K562 (cell line): ENCODE results near the gene SCGB1A1. TPM values are rescaled to one million over a fixed set of nuclear protein-coding genes. Genes with fewer than 3 reads are reported as not detected.

Experiments used
- JUND ChIP-seq, 2 experiments: IDR thresholded peaks; 2 replicates in 1 of 2; 3 replicates in 1 of 2; pipeline ENCODE4 v1.6.1; 2011; ENCODE audit warnings: borderline replicate concordance in 2 of 2, low read depth in 2 of 2, low read length in 2 of 2, improper control_type of control experiment in 1 of 2, missing biosample characterization in 1 of 2, missing genetic modification characterization in 1 of 2, missing genetic modification reagents in 1 of 2
- KLF6 ChIP-seq: fragments of 250-450 bp; sonication (Bioruptor Pico); IDR thresholded peaks from 2 replicates; pipeline ENCODE4 v1.4.0; 2020; ENCODE audit warnings: mild to moderate bottlenecking, moderate library complexity, borderline replicate concordance
- PTRF ChIP-seq: fragments of 450-650 bp; IDR thresholded peaks from 2 replicates; pipeline ENCODE4 v1.6.1; 2016; ENCODE audit warnings: mild to moderate bottlenecking, missing genetic modification characterization, missing compliant biosample characterization
- PYGO2 ChIP-seq: fragments of 450-650 bp; IDR thresholded peaks from 2 replicates; pipeline ENCODE4 v1.6.1; 2016; ENCODE audit warnings: mild to moderate bottlenecking, missing genetic modification characterization, moderate library complexity, missing compliant biosample characterization
- SREBF2 ChIP-seq: sonication (generic); formaldehyde crosslinking; IDR thresholded peaks from 2 replicates; pipeline ENCODE4 v1.4.0; 2020; ENCODE audit warnings: mild to moderate bottlenecking, missing genetic modification reagents
- SRSF7 ChIP-seq: fragments of 200-400 bp; formaldehyde crosslinking; optimal IDR thresholded peaks from 2 replicates; pipeline ENCODE3; 2017; ENCODE audit warnings: mild to moderate bottlenecking, low read depth, low read length
- ZNF12 ChIP-seq: sonication (generic); formaldehyde crosslinking; IDR thresholded peaks from 2 replicates; pipeline ENCODE4 v1.4.0; 2020; ENCODE audit warnings: mild to moderate bottlenecking, missing genetic modification reagents
- ZNF239 ChIP-seq: fragments of 250-450 bp; sonication (Bioruptor Pico); IDR thresholded peaks from 2 replicates; pipeline ENCODE4 v1.4.0; 2020; ENCODE audit warnings: mild to moderate bottlenecking
- ZNF76 ChIP-seq: fragments of 250-450 bp; sonication (Bioruptor Pico); IDR thresholded peaks from 2 replicates; pipeline ENCODE4 v1.4.0; 2020; ENCODE audit warnings: mild to moderate bottlenecking, moderate library complexity, borderline replicate concordance
- polyA plus RNA-seq, 8 experiments: library from polyadenylated mRNA; depleted of rRNA in 4 of 8; stranded (reverse) in 5 of 8; unstranded in 3 of 8; fragments of >200 nt; fragmentation: Nextera tagmentation in 2 of 8; fragmentation: Illumina TruSeq in 1 of 8; extraction: Ambion mirVana in 2 of 8; extraction: Trizol in 1 of 8; gene quantifications; 2 replicates each; pipeline versions ENCODE4 v1.2.1 to v1.2.3, GENCODE V29; 2011 to 2014; ENCODE audit warnings: inconsistent platforms in 1 of 8, missing spikeins in 1 of 8
- total RNA-seq, 7 experiments: library from RNA; depleted of rRNA in 6 of 7; stranded (reverse); fragments of >200 nt in 6 of 7; fragmentation: Illumina TruSeq in 2 of 7; extraction: Trizol in 2 of 7; gene quantifications; 2 replicates each; pipeline versions ENCODE4 v1.2.1 to v1.2.3, GENCODE V29; 2011 to 2021; ENCODE audit warnings: low replicate concordance in 1 of 7
- TF ChIP-seq, protein P1 (sequence below), 3 experiments: fragments of 200-800 bp in 1 of 3; fragments of 250-450 bp in 1 of 3; fragments of 450-650 bp in 1 of 3; sonication (Bioruptor Pico) in 1 of 3; sonication (Bioruptor generic) in 1 of 3; formaldehyde crosslinking in 1 of 3; IDR thresholded peaks; 2 replicates each; pipeline versions ENCODE4 v1.6.1 to v1.8.0; 2016 to 2022; ENCODE audit warnings: mild to moderate bottlenecking in 2 of 3, missing genetic modification characterization in 2 of 3, missing compliant biosample characterization in 1 of 3, moderate library complexity in 1 of 3
- TF ChIP-seq, protein P2 (sequence below): fragments of 250-450 bp; sonication (Bioruptor Pico); IDR thresholded peaks from 2 replicates; pipeline ENCODE4 v1.4.0; 2020; ENCODE audit warnings: mild to moderate bottlenecking, moderate library complexity, borderline replicate concordance
- TF ChIP-seq, protein P3 (sequence below): fragments of 450-650 bp; IDR thresholded peaks from 2 replicates; pipeline ENCODE4 v1.6.1; 2016
- TF ChIP-seq, protein P4 (sequence below): fragments of 250-450 bp; sonication (Bioruptor Pico); IDR thresholded peaks from 2 replicates; pipeline ENCODE4 v1.5.0; 2021; ENCODE audit warnings: mild to moderate bottlenecking, borderline replicate concordance
- TF ChIP-seq, protein P5 (sequence below), 2 experiments: fragments of 450-650 bp in 1 of 2; sonication (generic) in 1 of 2; formaldehyde crosslinking; conservative IDR thresholded peaks; 2 replicates each; pipeline versions ENCODE4 v1.4.0 to v1.8.1; 2020 to 2022; ENCODE audit warnings: mild to moderate bottlenecking in 1 of 2, missing genetic modification reagents in 1 of 2

SCGB1A1 gene
- total and polyA plus RNA-seq, 9 of the 15 experiments (the other 6 are each of a cell fraction or from before 2014, with no cell fraction given): 0.55 TPM; not detected in 8

DNA sequence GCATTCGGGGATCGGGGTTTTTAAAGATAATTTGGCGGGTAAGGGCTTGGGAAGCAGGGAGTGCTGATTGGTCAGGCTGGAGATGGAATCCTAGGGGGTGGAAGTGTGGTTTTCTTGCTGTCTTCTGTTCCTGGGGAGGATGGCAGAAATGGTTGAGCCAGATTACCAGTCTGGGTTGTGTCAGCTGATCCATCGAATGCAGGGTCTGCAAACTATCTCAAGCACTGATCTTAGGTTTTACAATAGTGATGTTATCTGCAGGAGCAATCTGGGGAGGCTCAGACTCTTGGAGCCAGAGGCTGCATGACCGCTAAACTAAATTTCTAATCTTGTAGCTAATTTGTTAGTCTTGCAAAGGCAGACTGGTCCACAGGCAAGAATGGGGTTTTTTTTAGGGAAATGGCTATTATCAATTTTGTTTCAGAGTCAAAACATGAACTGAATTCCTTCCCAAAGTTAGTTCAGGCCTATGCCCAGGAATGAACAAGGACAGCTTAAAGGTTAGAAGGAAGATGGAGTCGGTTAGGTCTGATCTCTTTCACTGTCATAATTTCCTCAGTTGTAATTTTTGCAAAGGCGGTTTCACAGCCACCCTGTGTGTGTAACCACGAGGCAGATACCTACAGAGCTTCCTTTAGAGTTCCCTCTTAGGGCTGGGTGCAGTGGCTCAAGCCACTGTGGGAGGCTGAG is 10.2 kb downstream of the SCGB1A1 start (continued):
- TF ChIP-seq, protein P1, sequence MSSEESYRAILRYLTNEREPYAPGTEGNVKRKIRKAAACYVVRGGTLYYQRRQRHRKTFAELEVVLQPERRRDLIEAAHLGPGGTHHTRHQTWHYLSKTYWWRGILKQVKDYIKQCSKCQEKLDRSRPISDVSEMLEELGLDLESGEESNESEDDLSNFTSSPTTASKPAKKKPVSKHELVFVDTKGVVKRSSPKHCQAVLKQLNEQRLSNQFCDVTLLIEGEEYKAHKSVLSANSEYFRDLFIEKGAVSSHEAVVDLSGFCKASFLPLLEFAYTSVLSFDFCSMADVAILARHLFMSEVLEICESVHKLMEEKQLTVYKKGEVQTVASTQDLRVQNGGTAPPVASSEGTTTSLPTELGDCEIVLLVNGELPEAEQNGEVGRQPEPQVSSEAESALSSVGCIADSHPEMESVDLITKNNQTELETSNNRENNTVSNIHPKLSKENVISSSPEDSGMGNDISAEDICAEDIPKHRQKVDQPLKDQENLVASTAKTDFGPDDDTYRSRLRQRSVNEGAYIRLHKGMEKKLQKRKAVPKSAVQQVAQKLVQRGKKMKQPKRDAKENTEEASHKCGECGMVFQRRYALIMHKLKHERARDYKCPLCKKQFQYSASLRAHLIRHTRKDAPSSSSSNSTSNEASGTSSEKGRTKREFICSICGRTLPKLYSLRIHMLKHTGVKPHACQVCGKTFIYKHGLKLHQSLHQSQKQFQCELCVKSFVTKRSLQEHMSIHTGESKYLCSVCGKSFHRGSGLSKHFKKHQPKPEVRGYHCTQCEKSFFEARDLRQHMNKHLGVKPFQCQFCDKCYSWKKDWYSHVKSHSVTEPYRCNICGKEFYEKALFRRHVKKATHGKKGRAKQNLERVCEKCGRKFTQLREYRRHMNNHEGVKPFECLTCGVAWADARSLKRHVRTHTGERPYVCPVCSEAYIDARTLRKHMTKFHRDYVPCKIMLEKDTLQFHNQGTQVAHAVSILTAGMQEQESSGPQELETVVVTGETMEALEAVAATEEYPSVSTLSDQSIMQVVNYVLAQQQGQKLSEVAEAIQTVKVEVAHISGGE (CRISPR knock-in tag; IDR thresholded peaks at IDR 0.05): no peak
- TF ChIP-seq SRSF7 (no peak), ZNF239 (peak; percentile 67; the same call in 1 of the 2 replicates), KLF6 (CRISPR knock-in tag) (peak; percentile 91; the same call in 1 of the 2 replicates), PTRF (tag) (peak; percentile 82; the same call in 1 of the 2 replicates), SREBF2 (no peak), ZNF12 (CRISPR knock-in tag) (no peak), PYGO2 (tag) (0 out of 2 replicates have a peak, but pooled peaks have one; percentile 29), ZNF76 (CRISPR knock-in tag) (peak; percentile 91; the same call in 1 of the 2 replicates), JUND (IDR thresholded peaks at IDR 0.05; ENCODE audit: borderline replicate concordance, low read depth, low read length) (no peak), JUND (tag; IDR thresholded peaks at IDR 0.05; ENCODE audit: borderline replicate concordance, low read depth, low read length) (no peak)
- TF ChIP-seq, protein P2, sequence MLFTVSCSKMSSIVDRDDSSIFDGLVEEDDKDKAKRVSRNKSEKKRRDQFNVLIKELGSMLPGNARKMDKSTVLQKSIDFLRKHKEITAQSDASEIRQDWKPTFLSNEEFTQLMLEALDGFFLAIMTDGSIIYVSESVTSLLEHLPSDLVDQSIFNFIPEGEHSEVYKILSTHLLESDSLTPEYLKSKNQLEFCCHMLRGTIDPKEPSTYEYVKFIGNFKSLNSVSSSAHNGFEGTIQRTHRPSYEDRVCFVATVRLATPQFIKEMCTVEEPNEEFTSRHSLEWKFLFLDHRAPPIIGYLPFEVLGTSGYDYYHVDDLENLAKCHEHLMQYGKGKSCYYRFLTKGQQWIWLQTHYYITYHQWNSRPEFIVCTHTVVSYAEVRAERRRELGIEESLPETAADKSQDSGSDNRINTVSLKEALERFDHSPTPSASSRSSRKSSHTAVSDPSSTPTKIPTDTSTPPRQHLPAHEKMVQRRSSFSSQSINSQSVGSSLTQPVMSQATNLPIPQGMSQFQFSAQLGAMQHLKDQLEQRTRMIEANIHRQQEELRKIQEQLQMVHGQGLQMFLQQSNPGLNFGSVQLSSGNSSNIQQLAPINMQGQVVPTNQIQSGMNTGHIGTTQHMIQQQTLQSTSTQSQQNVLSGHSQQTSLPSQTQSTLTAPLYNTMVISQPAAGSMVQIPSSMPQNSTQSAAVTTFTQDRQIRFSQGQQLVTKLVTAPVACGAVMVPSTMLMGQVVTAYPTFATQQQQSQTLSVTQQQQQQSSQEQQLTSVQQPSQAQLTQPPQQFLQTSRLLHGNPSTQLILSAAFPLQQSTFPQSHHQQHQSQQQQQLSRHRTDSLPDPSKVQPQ (CRISPR knock-in tag): no peak
- TF ChIP-seq, protein P3, sequence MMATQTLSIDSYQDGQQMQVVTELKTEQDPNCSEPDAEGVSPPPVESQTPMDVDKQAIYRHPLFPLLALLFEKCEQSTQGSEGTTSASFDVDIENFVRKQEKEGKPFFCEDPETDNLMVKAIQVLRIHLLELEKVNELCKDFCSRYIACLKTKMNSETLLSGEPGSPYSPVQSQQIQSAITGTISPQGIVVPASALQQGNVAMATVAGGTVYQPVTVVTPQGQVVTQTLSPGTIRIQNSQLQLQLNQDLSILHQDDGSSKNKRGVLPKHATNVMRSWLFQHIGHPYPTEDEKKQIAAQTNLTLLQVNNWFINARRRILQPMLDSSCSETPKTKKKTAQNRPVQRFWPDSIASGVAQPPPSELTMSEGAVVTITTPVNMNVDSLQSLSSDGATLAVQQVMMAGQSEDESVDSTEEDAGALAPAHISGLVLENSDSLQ: no peak
- TF ChIP-seq, protein P4, sequence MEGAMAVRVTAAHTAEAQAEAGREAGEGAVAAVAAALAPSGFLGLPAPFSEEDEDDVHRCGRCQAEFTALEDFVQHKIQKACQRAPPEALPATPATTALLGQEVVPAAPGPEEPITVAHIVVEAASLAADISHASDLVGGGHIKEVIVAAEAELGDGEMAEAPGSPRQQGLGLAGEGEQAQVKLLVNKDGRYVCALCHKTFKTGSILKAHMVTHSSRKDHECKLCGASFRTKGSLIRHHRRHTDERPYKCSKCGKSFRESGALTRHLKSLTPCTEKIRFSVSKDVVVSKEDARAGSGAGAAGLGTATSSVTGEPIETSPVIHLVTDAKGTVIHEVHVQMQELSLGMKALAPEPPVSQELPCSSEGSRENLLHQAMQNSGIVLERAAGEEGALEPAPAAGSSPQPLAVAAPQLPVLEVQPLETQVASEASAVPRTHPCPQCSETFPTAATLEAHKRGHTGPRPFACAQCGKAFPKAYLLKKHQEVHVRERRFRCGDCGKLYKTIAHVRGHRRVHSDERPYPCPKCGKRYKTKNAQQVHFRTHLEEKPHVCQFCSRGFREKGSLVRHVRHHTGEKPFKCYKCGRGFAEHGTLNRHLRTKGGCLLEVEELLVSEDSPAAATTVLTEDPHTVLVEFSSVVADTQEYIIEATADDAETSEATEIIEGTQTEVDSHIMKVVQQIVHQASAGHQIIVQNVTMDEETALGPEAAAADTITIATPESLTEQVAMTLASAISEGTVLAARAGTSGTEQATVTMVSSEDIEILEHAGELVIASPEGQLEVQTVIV (CRISPR knock-in tag): peak; percentile 31; the same call in 1 of the 2 replicates
- TF ChIP-seq, protein P5, sequence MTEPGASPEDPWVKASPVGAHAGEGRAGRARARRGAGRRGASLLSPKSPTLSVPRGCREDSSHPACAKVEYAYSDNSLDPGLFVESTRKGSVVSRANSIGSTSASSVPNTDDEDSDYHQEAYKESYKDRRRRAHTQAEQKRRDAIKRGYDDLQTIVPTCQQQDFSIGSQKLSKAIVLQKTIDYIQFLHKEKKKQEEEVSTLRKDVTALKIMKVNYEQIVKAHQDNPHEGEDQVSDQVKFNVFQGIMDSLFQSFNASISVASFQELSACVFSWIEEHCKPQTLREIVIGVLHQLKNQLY (CRISPR knock-in tag; conservative IDR thresholded peaks at IDR 0.05): no peak
